ENCODE data around the gene GJB1. TPM values are rescaled to one million over a fixed set of nuclear protein-coding genes. Genes with fewer than 3 reads are reported as not detected.

Gene GJB1
- total and polyA plus RNA-seq, 2 experiments from 2014 or later, result 0.14 TPM; not detected in 1

GRCh38 chrX:71241301-71241700 is 18.3 kb downstream of the GJB1 start:
- H3K9me2 ChIP-seq (ENCODE audit: insufficient read depth), result no peaks in the 10 kb centered on the region
- no peaks in the 10 kb centered on the region for H3K4me1 ChIP-seq (ENCODE audit: insufficient read depth)
- H3K36me3 ChIP-seq (ENCODE audit: insufficient read depth), result no peaks in the 10 kb centered on the region
- H3K27ac ChIP-seq (ENCODE audit: low read depth), result no peak overlapping the region
- H3K79me2 ChIP-seq (replicated peaks; ENCODE audit: insufficient read depth), result no peaks in the 10 kb centered on the region
- Mint-ChIP-seq H3K27me3 (ENCODE audit: insufficient read depth, low read depth, poor library complexity) (peaks cover 6% of the 10 kb centered on the region), H3K27ac (no peak overlapping the region), H3K36me3 (ENCODE audit: low read depth) (peaks cover 68% of the 10 kb centered on the region), H3K4me3 (no peak overlapping the region), H3K4me1 (no peaks in the 10 kb centered on the region), H3K9me3 (no peaks in the 10 kb centered on the region)
- no peak for TF ChIP-seq JUNB (IDR thresholded peaks at IDR 0.05; ENCODE audit: unreplicated experiment)
- TF ChIP-seq EZH2 (IDR thresholded peaks at IDR 0.05; ENCODE audit: low read depth, unreplicated experiment), result no peak
- no peak for TF ChIP-seq NANOG (IDR thresholded peaks at IDR 0.05; ENCODE audit: borderline replicate concordance)
- no peak for TF ChIP-seq POLR2AphosphoS5 (IDR thresholded peaks at IDR 0.05; ENCODE audit: low read depth)
- no peak for TF ChIP-seq ZNF462 (CRISPR knock-in tag; IDR thresholded peaks at IDR 0.05)
- TF ChIP-seq CREB1 (CRISPR knock-in tag; IDR thresholded peaks at IDR 0.05; ENCODE audit: low read depth), result no peak
- no peak for TF ChIP-seq ZNF331 (CRISPR knock-in tag; IDR thresholded peaks at IDR 0.05; ENCODE audit: low read depth)
- ATAC-seq, result no peak
- no peaks in the 10 kb centered on the region for H3K27me3 ChIP-seq (ENCODE audit: insufficient read depth)
- H2AFZ ChIP-seq, result no peak overlapping the region
- DNase-seq (ENCODE audit: low spot score), result no peak
- no peak overlapping the region for H3K4me3 ChIP-seq
- no peaks in the 10 kb centered on the region for H4K20me1 ChIP-seq (replicated peaks; ENCODE audit: insufficient read depth)
- H3F3A ChIP-seq (replicated peaks; ENCODE audit: low read depth), result no peaks in the 10 kb centered on the region
- no peak overlapping the region for H3K4me2 ChIP-seq
